GM19395 (cell line): Measurements from ENCODE around the gene DCUN1D1.

Source experiments
- ATAC-seq: cut with Tn5 transposase; IDR thresholded peaks from one replicate; pipeline ENCODE4 v1.9.1; 2021; ENCODE audit warnings: mild to moderate bottlenecking, moderate library complexity; ENCODE audit not compliant: unreplicated experiment

DCUN1D1 gene

GRCh38 chr3:182973047-182973446 is 7.3 kb downstream of the DCUN1D1 start:
- no peak for ATAC-seq

- no peak for ATAC-seq
Observed at GRCh38 chr3:182972387-182972786, 8.0 kb downstream of the DCUN1D1 start.

DNA sequence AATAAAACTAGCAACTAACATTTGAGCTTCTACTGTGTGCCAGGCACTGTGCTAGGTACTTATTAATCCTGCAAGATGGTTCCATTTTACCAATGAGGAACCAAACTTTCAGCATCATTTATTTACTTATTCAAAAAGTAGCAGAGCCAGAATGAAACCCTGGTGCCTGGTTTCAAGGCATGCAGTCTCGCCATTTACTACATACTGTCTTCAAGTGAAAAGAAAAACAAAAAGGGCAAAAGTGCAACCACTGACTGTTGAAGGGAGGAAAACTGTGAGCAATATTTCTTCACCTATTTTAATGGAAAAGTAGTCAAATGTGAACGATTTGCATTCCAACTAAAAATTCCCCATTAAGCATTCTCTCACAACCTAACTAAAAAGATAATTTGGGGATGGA is 8.7 kb downstream of the DCUN1D1 start:
- ATAC-seq = peak; percentile 44

GRCh38 chr3:182970811-182971418 is 9.4 kb downstream of the DCUN1D1 start:
- ATAC-seq = no peak

GRCh38 chr3:182969853-182970252 is 10.5 kb downstream of the DCUN1D1 start:
- ATAC-seq = no peak

- ATAC-seq = no peak
Observed at GRCh38 chr3:182969277-182969676, 11.1 kb downstream of the DCUN1D1 start.

- ATAC-seq = peak; percentile 64
Observed at GRCh38 chr3:182967218-182968204, 12.8 kb downstream of the DCUN1D1 start.

- no peak for ATAC-seq
Observed at GRCh38 chr3:182965861-182966366, 14.4 kb downstream of the DCUN1D1 start.

- no peak for ATAC-seq
Observed at GRCh38 chr3:182964179-182964578, 16.2 kb downstream of the DCUN1D1 start.

GRCh38 chr3:182962166-182962565 is 18.2 kb downstream of the DCUN1D1 start:
- no peak for ATAC-seq

DNA sequence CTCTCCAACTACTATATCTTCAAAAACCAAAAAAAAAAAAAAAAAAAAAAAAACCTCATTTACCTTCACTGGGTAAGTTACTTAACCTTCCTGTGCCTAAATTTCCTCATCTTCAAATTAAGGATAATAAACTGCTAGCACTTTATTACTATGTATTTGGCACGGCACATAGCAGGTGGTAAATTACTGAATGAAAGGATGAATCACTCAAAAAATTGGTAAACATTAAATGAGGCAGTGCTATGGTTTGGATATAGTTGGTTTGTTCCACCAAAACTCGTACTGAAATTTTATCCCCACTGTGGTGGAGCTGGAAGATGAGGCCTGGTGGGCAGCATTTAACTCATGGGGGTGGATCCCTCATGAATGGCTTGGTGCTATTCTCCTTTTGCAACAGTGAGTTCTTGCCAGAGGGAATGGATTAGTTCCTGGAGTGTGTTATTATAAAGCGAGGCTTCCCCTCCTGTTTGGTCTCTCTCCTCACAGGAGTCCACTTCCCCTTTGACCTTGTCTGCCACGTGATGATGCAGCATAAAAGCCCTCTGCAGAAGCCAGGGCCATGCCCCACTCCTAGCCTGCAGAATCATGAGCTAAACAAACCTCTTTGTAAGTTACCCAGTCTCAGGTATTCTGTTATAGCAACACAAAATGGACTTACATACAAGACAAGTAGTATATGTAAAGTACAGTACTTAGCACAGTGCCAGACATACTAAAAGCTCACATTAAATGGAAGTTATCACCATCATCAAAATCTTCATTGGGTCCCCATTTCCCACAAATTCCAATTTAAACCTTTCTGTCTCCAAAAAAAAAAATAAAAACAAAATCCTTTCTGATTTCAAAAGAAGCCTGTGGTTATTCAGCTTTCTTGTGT is 20.6 kb downstream of the DCUN1D1 start:
- no peak for ATAC-seq

GRCh38 chr3:182957676-182958266 is 22.6 kb downstream of the DCUN1D1 start:
- ATAC-seq = no peak

- ATAC-seq = no peak
Observed at GRCh38 chr3:182957226-182957625, 23.1 kb downstream of the DCUN1D1 start.

DNA sequence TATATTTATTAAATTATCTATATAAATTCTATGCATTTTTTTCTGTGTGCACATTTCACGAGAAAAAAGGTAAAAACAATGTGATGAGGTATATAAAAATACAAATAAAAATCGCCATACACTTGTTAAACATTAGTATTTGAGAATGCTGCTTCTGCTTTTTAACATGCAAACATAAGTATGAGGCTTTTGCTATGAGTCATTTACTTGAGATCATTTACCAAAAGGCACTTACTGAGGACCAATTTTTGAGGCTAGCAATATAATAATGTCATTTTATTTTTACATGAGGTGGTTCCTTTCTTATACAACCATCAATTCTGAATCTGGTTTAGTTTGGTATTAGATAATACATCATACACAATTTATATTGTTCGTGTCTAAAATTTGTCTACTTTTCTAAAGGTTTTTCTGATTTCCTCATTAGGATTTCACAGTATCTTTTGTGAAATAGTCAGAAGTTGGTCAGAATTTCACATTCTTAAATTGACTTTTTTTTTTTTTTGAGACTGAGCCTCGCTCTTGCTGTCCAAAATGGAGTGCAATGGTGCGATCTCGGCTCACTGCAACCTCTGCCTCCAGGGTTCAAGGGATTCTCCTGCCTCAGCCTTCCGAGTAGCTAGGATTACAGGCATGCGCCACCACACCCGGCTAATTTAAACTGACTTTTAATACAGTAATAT is 25.6 kb downstream of the DCUN1D1 start:
- peak; percentile 97 for ATAC-seq

DNA sequence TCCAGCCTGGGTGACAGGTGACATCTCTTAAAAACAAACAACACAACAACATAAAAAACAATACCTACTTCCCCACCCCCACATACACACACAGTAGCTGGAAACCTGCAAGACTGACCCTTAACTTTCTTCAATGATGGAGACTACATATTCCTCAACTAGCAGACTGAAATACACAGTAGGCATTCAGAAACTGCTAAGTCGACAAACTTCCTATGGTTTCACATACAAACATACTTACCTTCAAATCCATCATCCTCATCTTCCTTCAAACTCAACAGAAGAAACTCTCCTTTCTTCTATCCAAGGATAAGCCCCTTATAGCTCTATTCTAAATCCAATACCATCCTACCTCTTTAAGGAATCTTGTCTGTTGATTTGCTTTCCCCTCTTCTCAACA is 30.6 kb downstream of the DCUN1D1 start:
- no peak for ATAC-seq

DNA sequence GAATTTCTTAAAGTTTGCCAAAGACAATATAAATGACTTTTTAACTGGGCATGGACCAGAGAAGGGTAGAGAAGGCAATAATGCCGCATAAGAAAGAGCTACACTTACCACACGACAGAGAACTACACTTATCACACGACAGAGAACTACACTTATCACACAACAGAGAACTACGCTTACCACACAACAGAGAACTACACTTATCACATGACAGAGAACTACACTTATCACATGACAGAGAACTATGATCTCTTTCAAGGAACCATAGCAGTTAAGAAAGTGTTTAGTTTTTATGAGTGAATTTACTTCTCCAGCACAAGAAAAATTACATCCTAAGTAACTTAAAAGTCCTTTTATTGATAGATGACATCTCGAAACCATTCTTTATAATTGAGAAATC is 32.0 kb downstream of the DCUN1D1 start:
- ATAC-seq = no peak

DNA sequence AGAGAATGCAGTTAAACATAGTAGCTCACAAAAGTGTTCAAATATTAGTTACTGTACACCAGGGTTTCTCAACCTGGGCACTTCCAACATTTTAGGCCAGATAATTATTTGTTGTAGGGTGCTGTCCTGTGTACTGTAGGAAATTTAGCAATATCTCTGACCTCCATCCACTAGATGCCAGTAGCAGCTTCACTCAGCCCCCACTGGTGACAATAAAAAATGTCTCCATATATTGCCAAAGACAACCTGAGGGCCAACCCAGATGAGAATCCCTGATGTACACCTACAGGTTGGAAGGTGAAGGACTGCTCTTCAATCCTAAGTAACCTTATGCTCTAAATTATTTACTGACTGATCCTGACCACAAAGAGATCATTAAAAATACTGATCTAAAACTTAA is 32.5 kb downstream of the DCUN1D1 start:
- no peak for ATAC-seq

DNA sequence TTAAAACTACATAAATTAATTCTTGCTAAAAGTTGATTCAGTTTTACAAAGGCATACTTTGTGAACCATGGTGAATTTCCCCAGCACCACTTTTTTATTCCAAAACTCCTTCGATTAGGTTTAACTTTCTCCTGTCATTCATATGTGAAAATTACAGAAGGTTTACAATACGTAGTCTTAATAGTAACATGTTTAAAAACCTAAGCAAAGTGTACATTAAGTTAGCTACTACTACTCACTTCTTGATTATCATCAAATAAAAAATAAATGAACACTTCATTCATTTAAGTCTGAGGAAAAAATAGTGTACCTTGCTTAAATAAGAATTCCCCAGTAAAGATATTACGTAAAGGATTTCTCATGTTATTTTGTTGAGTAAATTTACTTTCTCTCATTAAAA is 38.6 kb downstream of the DCUN1D1 start:
- no peak for ATAC-seq

GRCh38 chr3:182940266-182940808 is 40.0 kb downstream of the DCUN1D1 start:
- ATAC-seq = no peak
